NCI-H128 (cell line): ENCODE results near the gene ITGB2.
A peak's percentile ranks its signal among the peaks of the same experiment; 100 is the strongest.

ENCODE experiments used
- DNase-seq: peaks from one replicate; lab custom pipeline; 2025; ENCODE audit not compliant: unreplicated experiment; lab: John Stamatoyannopoulos, UW

The ITGB2 gene

DNA sequence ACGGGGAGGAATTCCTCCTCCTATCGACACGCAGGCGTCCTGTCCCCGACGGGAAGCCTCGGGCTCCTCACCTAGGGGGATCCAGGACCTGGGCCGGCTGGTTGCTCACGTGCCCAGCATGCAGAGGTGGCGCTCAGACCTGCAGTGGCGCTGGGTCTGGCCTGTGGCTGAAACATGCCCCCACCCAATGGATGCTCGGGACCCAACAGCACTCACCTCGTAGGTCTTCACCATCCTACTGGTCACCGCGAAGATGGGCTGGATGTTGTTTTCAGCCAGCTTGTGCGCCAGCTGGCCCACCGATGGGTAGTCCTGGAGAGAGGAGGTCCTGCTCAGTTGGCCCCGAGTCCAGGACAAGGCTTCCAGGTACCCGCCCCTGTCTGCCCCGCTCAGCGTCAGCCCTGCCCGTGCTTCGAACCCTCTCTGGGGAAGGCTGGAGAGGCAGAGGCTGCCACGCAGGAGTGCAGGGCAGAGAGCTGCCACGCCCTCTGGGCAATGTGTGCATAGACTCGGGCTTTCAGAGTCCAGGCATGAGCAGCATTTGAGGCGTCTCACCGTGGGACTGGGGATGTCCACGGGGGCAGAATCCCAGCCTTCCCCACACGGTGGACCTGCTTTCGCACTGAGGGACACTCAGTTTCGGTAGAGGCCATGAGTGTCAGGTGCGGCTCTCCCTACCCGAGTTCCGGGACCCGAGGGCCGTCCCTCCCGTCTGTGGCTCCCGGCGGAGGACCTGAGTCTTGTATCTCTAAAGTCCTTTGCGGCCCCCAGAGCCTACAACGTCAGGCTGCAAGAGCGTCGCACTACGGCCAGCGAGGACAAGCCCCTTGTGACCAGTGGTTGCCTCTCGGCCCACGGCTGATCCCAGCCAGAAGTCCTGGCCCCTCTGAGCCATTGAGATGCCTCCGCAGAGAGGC is 21.6 kb downstream of the ITGB2 start:
- DNase-seq, result no peak

DNA sequence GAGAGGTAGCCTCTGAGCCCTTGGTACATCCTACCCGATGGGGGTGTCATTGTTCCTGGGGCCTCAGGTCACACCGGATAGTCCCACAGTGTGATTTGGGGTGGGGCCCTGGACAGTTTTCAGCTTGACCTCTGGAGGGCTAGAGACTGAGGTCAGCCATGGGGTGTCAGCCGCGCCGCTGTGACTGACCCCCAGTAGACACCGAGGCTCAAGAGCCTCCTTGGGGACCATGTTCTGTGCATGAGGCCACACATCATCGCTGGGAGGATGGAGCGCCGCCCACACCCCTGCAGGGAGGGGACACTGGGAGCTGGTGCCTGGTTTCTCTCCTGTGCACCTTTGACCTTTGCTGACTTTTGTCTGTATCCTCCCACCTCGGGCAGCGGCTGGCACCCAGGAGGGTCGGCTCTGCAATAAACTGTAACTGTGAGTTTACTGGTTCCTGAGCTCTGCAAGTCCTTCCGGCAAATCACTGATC is 22.6 kb downstream of the ITGB2 start:
- DNase-seq, result no peak

DNA sequence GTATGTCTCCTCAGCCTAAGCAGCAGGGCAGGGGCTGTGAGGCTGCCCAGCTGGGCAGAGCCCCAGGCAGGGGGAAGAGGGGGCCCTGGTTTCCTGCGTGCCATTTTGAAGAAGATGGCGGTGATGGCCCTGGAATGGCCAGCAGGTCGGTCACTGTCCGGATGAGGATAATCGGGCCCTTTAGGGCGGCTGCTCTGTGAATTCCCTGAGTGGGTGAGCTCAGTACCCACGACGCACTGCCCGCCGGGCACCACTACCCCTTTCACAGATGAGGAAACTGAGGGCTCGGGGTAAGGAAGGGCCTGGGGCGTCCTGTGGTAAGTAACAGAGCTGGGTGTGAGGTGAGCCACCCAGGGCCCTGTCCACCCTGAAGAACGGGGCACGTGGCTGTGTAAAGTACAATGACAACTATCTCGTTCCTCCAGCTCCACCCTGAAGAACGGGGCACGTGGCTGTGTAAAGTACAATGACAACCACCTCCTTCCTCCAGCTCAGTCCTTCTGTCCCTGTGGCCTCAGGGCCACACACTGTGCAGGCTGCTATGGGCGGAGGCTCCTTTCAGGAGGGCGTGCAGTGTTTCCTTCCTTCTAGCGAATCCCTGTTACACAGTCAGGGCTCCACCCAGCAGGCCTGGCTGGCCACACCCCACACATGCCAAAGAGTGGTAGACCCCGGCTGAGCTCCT is 23.2 kb downstream of the ITGB2 start:
- DNase-seq, result no peak

DNA sequence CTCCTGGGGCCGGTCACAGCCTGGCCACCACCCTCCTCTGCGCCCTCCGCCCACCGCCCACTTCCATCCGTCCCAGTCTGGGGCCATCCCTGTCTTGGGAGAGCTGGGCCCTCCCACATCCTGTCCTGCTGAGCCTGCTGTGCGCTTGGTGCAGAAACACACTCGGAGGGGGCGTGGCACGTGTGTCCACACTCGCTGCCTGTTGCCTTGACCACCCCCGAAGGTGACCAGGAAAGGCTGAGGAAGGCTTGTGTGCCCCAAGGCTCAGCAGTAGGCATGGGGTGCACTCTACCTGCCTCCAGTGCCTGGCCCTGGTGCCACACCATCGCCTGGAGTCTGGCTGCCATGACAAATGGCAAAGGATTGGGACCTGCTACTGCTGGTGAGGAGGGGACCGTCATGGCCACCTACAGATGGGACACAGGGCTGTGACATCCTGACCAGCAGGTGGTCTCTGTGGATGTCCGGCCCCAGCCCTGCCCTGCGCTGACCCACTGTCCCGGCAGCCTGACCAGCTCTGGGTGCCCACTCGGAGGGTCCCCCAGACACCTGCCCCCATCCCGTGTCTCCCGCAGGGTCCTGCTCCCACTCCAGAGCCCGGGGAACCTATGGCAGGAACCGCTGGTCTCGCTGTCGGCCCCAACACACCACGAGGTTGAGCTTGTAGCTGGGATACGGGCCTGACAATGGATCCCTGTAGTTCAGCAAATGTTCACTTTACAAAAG is 24.0 kb downstream of the ITGB2 start:
- DNase-seq, result no peak

DNA sequence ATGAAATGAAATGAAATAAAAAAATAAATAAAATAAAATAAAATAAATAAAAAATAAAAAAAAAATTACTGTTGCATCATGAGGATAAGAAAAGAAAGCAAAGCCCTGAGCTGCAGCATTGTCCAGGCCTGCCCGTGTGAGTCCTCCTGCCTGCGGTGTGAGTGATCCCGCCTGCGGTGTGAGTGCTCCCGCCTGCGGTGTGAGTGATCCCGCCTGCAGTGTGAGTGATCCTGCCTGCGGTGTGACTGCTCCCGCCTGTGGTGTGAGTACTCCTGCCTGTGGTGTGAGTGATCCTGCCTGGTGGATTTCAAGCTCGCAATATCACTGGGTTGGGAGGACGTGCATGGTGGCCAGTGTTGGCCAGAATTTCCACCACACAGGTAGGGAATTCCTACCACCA is 24.8 kb downstream of the ITGB2 start:
- DNase-seq, result no peak

DNA sequence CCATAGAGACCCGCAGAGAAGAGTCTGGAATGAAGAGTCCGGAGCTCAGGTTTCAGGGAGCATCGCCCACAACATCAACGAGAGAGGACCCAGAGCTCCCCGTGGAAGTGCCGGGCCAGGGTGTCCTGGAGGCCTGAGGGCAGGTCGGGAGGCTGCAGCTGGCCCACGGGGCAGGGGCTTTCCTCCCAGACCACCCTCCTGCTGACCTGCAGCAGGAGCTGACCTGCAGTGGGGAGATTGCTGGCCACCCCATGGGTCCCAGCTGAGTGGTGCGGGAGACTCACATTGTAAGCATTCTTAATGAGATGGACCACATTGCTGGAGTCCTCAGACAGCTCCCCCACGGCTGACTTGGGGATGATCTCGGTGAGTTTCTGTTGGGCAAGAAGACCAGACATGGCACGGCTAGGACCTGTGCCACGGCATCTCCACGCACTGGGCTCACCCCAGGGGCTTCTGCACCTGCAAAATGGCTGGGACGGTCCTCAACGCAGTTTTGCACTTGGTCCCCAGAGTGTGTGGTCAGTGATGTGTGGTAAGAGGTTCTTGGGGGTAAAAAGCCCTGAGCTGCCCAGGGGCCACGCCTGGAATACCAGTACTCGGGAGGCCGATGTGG is 25.9 kb downstream of the ITGB2 start:
- DNase-seq, result no peak

DNA sequence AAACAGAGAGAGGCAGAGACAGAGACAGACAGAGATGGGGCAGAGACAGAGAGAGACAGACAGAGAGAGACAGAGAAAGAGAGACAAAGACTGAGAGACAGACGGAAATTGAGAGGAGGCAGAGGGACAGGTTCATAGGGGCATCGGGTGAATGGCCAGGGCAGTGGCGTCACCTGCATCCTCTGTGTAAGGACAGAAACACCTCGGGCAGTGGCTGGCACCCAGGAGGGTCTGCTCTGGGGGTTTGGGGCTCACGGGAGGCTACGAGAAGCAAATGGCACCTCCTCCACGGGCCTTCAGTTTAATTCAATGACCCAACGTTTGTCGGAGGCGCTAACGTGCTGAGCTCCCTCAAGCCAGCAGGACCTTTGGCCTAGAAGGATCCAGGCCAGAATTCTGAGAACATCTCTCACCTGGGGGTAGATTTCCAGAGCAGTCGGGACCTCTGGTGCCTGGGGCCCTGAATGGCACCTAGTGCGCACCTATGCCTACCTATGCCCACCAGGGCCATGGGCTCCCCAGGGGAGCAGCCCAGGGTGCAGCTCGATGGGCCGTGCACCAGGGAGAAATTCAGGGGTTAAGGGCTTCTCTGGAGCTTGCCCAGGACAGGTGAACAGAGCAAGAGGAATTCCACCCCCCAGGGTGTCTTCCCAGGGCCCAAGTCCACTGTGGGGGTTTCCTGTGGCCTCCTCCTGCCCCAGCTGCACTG is 26.6 kb downstream of the ITGB2 start:
- DNase-seq, result no peak

DNA sequence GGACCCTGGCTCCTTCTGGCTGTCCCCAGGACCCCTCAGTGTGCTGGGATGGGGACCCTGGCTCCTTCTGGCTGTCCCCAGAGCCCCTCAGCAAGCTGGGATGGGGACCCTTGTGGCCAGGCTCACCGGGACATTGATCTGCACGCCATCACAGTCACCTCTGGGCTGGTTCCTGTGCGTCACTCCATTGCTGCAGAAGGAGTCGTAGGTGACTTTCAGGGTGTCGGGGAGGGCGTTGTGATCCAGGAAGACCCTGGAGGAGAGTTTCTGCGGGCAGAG is 27.5 kb downstream of the ITGB2 start:
- DNase-seq, result no peak

DNA sequence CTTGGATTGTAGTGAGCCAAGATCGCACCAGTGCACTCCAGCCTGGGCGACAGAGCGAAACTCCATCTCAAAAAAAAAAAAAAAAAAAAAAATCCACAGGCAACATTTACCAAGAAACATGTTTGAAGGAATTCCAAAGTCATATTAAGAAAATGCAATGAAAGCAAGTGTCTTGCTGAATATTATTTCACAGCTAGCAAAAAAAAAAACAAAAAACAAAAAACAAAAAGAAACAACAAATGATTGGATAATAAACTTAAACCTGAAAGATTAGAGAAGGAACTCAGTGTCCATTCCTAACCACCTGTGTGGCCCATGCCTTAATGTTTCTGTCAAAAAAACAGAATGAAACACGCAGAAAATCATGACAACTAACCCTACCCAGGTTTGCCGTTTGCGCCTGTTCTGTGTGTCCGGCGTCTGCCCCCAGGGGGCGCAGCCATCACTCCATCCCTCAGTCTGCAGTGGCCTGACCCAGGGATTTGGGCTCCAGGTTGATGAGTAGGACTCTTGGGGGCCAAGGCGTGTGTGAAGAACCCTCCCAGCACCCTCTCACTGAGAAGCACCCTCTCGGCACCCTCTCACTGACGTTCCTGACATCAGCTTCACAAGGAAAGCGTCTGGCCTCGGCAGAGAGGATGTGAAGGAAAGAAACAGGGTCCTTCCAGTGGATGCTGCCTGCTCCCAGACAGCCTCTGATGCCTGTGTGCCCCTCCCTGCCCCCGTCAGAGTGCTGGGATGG is 28.0 kb downstream of the ITGB2 start:
- DNase-seq, result peak; percentile 25

DNA sequence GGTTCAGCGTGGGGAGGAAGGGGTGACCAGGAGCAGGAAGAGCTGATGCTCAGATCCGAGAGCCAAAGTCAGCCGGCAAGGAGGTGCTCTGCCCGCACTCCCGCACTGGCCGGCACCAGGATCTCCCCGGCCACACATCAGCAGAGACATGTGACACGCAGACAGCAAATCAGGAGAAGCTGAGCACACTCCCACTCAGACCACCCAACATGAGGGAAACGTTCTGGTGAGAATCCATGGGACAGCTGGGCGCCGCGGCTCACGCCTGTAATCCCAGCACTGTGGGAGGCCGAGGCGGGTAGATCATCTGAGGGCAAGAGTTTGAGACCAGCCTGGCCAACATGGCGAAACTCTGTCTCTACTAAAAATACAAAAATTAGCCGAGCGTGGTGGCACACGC is 28.6 kb downstream of the ITGB2 start:
- no peak for DNase-seq

DNA sequence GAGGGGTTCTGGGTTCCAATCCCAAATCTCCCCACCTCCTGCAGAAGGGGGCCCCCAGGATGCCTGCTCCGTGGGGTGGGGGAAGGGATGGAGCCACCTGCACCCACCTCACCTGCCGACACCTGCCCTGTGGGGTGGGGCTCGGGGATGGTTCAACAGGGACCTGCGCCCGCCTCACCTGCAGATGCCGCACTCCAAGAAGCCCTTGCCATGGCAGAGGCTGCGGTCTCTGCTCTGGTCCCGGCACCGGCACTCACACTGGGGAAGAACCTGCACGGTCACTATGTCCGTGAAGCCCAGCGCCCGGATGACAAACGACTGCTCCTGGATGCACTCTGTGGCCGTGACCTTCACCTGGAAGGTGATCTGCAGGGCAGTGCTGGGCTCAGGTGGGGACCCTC is 29.1 kb downstream of the ITGB2 start:
- no peak for DNase-seq

DNA sequence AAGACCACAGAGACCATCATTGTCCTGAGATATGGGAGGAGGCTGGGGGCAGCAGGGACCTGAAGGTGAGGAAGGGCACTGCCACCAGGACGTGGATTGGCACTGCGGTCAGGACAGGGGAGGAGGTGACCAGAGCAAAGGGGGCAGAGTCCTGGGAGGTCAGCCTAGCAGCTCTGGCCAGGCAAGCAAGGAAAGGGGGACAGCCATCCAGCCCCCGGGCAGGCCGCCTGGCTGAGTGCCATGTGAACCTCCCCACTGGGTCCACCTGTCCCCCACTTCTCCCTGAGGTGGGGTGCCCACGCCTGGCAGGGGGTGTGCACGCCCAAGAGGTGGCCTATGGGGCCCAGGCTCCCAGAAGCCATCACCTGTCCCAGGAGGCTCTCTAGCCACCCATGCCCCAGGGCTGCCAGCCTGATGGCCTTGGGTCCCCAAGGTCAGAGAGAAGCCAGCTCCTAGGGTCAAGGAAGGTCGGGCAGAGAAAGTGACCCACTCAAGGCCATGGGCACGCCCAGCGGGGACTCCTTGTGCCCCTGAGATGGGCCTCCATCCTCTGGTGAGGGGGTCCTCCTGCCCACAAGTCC is 29.6 kb downstream of the ITGB2 start:
- DNase-seq, result no peak

DNA sequence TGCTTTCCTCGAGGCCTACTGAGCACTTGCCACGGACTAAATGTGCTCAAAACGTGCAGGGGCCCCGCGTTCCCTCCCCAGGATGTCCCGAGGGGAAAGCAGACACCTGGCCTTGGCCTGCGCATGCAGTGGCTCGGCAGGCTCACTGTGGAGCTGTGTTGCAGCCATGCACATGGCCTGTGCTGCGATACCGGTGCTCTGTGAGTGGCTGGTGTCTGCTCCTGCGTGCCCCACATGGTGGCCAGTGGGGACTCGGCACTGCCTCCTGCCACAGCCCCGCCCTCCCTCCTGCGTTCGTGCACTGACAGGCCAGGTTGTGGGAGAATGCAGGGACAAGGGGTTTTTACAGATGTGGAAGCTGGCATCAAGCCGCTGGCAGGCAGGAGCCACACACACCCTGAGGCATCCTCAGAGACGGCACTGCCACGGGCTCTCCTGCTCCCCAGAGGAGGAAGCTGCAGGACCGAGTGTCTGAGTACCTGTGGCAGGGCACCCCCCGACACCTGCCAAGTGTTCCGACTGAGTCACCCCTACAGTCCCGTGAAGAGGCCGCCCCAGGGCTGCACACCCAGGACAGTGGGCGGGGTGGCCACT is 30.3 kb downstream of the ITGB2 start:
- no peak for DNase-seq

DNA sequence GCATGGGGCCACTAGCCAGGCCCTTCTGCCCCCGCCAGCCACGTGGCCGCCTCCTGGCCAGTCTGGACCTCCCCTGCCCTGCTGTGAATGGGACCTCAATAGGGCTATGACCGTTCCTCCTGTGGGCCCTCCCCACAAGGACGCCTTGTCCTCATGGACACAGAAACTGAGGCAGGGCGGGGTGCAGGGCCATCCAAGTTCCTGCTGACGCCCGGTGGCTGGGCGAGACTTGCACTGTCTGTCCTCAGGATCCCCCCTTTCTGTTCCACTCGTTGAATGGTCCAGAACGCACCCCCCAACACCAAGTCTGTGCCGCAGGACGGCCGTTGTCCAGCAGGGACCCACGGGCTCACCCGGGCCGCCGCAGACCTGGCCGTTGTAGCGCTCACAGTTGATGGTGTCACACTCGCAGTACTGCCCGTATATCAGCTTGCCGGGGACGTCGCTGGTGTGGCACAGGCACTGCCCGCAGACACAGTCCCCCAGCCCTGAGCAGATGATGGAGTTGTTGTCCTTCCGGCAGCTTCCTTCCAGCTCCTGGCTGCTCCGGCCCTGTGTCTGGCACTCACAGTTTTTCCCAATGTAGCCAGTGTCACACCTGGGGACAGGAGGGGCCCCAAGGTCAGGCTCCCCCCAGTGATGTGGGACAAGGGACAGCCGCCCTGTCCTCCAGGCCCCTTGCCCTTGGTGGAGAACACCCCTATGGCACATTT is 30.9 kb downstream of the ITGB2 start:
- DNase-seq, result no peak

DNA sequence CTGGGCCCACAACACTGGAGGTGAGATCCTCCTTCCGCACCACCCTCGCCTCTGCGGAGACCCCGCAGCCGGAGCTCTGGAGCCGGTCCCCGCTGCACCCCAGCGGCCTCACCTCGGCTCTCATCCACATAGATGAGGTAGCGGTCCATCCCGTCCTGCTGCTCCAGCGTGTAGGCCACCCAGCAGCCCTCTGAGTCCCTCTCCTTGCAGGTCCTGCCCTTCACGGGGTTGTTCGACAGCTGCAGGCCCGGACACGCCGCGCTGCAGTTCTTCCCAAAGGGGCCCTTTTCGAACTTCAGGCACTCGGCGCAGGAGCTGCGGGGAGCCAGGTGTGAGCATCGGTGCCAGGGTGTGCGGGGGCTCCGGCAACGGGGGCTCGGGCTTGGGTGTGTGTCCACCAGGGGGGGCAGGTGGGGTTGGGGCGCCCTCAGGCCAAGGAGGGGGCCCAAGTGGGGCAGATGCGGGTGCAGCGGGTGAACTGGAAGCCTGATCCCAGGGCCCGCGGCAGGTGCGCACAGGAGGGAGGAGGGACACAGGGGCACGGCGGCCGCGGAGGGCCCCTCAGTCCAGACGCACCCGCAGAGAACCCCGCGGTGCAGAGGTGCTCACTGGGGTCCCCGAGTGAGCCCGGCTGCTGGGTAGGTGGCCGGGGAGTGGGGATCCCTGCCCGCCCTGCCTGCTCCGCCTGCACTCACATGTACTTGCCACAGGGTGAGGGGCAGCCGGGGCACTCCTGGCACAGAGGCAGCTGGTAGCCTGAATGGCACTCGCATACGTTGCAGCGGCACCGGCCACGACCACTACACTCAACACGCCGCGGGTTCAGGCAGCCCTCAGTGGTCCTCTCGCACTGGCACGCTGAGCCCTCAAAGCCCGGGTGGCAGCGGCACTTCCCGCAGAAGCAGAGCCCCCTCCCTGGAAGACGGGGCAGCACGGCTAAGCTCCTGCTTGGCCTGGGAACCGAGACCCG is 31.8 kb downstream of the ITGB2 start:
- DNase-seq, result no peak

DNA sequence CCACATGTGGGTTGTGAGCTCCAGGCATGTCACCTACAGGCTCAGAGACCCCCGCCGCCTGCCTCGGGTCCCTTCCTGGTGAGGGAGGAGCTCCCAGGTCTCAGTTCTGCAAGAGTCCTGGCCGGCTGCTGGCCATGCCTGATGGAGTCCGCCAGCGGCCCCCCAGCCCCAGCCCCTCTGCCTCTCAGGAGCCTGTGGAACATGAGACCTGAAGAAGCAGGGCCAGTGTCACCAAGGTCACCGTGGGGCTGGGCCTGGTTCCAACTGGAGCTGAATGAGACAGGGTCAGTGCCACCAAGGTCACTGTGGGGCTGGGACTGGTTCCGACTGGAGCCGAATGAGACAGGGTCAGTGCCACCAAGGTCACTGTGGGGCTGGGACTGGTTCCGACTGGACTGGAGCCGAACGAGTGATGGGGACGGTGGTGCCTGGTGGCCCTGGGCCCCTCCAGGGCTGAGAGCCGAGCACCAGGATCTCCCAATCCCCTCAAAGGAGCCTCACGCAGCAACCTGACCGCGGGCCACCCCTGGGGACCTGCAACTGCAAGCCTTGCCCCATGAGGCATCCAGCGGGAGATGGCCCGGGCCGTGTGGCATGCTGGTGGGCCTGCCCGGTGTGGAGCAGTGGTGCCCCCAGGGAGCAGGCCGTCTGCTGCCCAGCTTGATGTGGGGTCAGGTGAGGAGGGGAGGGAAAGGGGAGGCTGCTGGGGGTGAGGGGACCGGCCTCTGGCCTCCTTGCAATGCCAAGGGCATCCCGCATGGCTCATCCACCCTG is 32.7 kb downstream of the ITGB2 start:
- no peak for DNase-seq
